Measurements from ENCODE around the gene TFF3. TPM values are rescaled to one million over a fixed set of nuclear protein-coding genes. Genes with fewer than 3 reads are reported as not detected.

The TFF3 gene
- total RNA-seq, 4 donors from 2014 or later, result 2.9 to 13.2 (median 4.6) TPM; not detected in 1

GRCh38 chr21:42346866-42347600 lies 31.8 kb upstream of the TFF3 start:
- TF ChIP-seq CTCF (IDR thresholded peaks at IDR 0.05; ENCODE audit: low read depth), result no peak

- TF ChIP-seq CTCF (IDR thresholded peaks at IDR 0.05; ENCODE audit: low read depth), result no peak
These were observed 31.2 kb upstream of the TFF3 start for GRCh38 chr21:42346441-42346840.

- no peak for TF ChIP-seq CTCF (IDR thresholded peaks at IDR 0.05; ENCODE audit: low read depth)
These were observed 29.4 kb upstream of the TFF3 start for GRCh38 chr21:42344631-42345030.

DNA sequence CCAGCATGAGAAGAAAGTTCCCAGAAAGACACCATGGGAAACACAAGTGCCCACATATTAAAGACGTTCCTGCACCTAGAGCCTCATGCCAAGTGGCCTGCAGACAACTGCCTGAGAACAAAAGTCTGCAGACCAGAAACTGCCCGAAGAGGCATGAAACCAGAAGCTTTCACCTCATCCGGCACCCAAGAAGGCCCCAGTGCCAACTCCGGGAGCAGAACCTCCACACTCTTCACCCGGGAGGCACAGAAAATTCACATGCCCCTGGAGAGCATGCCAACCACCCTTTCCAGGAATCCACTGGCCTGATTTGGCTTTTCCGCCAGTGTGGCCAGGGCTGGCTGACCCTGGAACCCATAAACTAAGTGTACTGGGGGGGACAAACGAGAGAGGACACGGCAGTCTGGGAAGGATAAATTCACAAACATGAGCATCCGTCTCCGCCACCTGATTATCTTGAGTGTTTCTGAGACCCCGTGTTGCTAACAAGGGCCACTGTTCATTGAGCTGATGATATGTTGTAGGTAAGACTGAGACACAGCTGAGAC lies 28.8 kb upstream of the TFF3 start:
- no peak for TF ChIP-seq CTCF (IDR thresholded peaks at IDR 0.05; ENCODE audit: low read depth)

GRCh38 chr21:42343556-42343955 lies 28.3 kb upstream of the TFF3 start:
- no peak for TF ChIP-seq CTCF (IDR thresholded peaks at IDR 0.05; ENCODE audit: low read depth)

DNA sequence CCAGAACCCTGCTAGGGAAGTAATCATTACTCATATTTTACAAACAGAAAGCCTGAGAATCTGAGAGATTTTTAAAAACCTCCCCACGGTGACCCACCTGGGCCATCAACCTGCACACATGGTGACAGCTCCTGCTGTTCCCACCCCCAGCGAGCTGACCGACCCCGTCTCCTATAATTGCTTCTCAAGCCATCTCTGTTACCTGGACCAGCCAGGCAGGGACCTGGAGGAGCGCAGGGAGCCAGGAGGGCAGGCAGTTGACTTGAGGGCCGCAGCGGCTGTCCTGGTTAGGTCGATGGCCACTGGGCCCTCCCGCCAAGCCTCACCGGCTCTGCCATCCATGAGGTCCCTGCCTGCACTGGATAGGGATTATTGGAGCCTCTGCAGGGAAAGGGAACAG lies 27.9 kb upstream of the TFF3 start:
- no peak for TF ChIP-seq CTCF (IDR thresholded peaks at IDR 0.05; ENCODE audit: low read depth)

- TF ChIP-seq CTCF (IDR thresholded peaks at IDR 0.05; ENCODE audit: low read depth), result no peak
These were observed 26.8 kb upstream of the TFF3 start for GRCh38 chr21:42341776-42342542.
